Fibroblast of skin of right biceps (primary cell): ENCODE results near the gene CYP4F8.
"Not testable (repeated sequence)": the region's sequence is repeated elsewhere in the genome, so short reads cannot be mapped to it uniquely, and the experiment has no call there.

Source experiments
- DNase-seq: peaks from one replicate; pipeline ENCODE4 v3.0.0-alpha.2; 2013

CYP4F8 gene, protein sequence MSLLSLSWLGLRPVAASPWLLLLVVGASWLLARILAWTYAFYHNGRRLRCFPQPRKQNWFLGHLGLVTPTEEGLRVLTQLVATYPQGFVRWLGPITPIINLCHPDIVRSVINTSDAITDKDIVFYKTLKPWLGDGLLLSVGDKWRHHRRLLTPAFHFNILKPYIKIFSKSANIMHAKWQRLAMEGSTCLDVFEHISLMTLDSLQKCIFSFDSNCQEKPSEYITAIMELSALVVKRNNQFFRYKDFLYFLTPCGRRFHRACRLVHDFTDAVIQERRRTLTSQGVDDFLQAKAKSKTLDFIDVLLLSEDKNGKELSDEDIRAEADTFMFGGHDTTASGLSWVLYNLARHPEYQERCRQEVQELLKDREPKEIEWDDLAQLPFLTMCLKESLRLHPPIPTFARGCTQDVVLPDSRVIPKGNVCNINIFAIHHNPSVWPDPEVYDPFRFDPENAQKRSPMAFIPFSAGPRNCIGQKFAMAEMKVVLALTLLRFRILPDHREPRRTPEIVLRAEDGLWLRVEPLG

DNA sequence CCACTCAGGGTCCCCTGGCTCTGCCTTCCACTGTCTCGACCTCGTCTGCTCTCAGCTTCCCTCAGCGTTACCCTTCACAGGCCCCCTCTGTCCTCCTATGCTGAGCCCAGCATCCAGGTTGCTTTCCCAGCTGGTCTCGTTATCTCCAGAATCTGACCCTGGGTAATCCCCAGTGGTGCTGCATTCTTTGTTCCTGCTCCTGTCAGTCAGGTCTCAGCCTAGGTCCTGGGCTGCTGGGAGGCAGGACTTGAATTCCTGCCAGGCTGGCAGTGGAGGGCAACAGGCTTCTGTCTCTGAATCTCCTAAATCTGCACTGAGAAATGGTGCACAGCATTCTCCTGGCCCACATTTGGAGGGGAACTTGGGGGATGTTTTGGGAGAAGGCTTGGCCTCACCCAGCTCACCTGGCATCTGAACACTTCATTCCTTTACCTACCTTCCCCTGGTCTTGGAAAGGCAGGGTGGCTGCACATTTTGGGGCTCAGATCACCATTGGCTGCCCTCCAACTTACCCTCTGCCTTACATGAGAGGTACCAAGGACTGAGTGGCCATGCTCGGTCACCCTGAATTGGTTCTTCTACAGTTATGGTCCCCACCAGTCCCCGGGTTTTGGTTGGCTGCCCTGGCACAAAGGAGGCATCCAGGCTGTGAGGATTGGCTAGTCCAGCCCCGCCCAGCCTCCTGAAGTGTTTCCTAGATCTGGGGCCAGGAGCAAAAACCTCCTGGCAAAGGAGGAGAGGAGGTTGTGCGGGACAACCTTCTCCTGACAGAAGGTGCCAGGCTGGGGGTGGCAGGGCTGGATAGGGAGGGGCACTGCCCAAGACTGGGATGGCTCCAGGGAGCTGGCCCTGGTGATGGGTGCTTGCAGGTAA, at the start of gene CYP4F8:
CYP4F8 (plus strand) TSS at position 712 of the 873 bp plus-strand sequence. CDS start 399 bp downstream, outside the sequence.
- DNase-seq: no peak

GRCh38 chr19:15570420-15570819, 44.6 kb upstream of the CYP4F8 start:
- no peak for DNase-seq

DNA sequence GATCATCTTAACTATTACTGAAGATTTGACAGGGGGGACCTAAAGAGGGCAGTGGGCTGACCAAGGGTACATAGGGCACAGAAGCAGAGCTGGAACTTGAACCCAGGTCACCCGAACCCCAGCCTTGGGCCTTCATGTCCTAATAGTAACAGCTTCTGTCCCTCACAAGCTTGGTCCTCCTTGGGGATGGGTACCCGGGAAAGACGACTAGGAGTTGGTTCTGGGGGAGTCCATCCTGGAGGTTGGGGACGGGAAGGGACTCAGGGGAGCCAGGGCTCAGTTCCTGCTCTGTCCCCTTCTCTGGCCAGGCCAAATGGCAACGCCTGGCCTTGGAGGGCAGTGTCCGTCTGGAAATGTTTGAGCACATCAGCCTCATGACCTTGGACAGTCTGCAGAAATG, 39.6 kb upstream of the CYP4F8 start:
- no peak for DNase-seq

DNA sequence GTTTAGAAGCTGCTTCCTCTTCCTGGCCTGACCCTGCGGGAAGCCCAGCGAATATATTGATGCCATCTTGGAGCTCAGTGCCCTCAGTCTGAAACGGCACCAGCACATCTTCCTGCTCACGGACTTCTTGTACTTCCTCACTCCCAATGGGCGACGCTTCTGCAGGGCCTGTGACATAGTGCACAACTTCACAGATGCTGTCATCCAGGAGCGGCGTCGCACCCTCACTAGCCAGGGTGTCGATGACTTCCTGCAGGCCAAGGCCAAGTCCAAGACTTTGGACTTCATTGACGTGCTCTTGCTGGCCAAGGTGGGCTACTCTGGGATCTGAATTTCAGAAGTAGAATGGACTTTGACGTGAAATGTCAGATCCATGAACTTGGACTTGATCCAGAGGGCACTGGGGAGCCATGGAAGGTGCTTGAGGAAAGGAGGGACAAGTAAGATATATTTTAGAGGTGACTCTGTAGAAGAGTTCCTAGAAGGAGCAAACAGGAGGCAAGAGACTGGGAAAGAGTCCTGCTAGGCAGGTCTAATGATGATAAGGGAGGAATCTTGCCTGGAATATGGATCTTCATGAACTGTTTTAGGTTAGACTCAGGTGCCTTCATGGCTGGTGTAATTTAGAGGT, 38.4 kb upstream of the CYP4F8 start:
- DNase-seq: no peak

DNA sequence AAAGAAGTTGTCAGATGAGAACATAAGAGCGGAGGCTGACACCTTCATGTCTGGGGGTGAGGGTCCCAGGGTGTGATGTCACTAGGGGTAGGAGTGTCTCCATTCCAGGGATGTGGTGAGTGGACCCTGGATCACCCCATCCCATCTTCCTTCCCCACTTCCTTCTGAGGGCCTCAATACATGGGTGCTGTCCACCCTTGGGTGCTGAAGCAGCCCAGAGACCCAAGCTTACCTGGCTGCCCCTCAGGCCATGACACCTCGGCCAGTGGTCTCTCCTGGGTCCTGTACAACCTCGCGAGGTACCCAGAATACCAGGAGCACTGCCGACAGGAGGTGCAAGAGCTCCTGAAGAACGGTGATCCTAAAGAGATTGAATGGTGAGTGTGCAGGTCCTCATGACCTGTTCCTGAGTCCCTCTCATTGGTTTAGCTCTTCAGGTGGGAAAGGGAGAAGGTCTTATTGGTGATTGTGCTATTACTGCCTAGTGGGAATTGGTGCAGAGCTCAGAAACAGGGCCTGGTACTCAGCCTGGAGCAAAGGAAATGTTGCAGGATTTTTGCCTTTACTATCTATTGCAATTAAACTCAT, 37.7 kb upstream of the CYP4F8 start:
- no peak for DNase-seq

- no peak for DNase-seq
Observed at GRCh38 chr19:15583346-15583745, 31.7 kb upstream of the CYP4F8 start.

GRCh38 chr19:15584095-15584494, 30.9 kb upstream of the CYP4F8 start:
- DNase-seq: no peak

GRCh38 chr19:15584541-15585115, 30.4 kb upstream of the CYP4F8 start:
- DNase-seq: peak; percentile 55

GRCh38 chr19:15587663-15588062, 27.4 kb upstream of the CYP4F8 start:
- DNase-seq: no peak

DNA sequence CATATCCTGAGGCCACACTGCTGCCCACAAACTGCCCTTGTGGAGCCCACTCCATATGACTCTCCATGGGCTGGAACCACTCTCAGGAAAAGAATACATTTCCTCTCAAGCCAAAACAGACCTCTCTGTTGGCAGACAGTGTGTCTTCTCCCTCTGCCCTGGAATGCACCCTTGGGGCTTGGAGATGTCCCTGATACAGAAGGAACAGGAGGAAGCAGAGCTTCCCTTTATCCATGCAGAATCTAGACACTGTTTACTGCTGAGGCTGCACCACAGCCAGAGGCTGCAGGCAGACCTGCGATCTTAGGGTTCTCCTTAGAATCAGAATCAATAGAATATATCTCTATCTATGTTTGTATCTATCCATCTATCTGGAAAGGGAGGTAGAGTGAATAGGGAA, 26.8 kb upstream of the CYP4F8 start:
- no peak for DNase-seq

GRCh38 chr19:15589760-15590451, 25.1 kb upstream of the CYP4F8 start:
- DNase-seq: no peak

DNA sequence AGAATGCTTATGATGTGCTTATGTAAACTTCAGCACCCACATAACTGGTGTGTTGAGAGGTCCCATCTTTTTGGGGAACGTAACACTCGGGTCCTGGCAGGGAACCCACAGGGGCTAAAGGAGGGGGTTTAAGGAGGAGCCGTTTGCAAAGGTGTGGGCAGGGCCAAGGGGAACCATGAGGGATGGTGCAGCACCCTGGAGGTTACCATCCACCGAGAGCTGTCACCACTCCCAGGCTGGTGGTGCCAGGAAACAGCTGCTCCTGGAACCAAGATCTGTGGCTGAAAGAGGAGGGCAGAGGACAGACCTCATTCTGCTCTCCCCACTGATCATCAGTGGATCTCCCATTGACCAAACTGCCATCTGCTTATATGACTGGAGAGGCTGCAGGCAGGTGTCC, 23.2 kb upstream of the CYP4F8 start:
- DNase-seq: no peak

DNA sequence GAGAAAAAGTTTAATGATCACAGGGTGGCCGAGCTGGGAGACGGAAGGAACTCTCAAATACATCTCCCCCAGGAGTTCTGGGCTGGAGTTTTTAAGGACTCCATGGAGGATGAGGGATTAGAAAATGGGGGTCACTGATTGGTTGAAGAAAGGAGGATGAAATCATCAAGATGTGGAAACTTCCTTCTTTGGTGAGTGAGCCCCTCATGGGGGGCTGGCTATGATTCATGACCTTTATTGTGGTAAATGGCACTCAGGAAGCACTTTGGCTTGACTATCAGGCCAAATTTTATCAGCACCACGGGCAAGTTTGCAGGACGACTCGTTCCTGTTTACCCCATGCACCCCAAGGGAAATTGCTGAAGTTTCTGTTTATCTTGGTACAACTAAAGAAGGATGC, 22.5 kb upstream of the CYP4F8 start:
- DNase-seq: not testable (repeated sequence)

GRCh38 chr19:15593766-15594165, 21.3 kb upstream of the CYP4F8 start:
- not testable (repeated sequence) for DNase-seq

DNA sequence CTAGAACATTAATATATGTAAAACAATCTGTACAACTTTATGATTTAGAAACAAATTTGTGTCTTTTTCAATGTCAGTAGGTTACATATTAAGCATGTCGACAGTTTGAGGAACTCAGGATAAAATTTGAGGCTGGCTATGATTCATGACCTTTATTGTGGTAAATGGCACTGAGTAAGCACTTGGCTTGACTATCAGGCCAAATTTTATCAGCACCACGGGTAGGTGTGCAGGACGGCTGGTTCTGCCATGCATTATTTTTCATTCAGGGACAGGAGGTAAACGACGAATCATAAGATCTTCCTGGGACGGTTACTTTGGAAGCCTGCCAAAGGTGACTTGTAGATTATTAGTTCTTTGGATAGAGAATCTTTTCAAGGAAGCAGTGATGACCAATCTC, 19.9 kb upstream of the CYP4F8 start:
- no peak for DNase-seq

GRCh38 chr19:15607978-15608925, 6.8 kb upstream of the CYP4F8 start:
- DNase-seq: not testable (repeated sequence)

GRCh38 chr19:15609261-15609660, 5.8 kb upstream of the CYP4F8 start:
- no peak for DNase-seq

GRCh38 chr19:15612342-15612741, 2.7 kb upstream of the CYP4F8 start:
- no peak for DNase-seq

DNA sequence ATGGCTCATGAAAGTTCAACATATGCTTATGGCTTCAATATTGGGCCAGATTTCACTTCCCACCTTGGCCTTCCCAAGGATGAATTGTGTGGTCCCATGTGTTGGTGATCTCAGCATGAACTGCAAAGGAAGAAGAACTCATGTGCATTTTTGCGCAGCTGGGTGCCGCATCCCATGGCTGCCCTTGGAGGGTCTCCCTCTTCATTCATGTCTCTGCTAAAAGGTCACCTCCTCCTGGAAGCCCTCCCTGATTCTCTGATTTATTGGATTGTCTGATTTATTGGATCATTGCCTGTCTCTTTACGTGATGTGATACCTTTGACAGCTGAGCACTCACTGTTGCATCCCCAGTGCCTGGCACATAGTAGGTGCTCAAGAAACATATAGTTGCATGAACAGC, 1.7 kb upstream of the CYP4F8 start:
- DNase-seq: no peak

GRCh38 chr19:15615526-15615925, 508 bp downstream of the CYP4F8 start:
- no peak for DNase-seq

DNA sequence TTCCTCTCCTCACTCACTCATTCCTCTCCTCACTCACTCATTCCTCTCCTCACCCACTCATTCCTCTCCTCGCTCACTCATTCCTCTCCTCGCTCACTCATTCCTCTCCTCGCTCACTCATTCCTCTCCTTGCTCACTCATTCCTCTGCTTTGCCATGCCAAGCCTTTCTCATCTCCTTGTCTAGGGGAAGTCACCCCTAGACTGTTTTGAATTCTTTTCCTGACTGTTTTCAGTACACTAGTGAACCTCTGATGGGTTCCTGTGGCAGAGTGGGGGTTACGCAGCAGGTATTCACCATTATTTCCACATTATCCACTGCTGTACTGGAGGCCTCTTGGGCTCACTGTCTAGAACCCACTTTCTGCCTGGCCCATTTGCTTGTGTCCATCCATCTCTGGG, 1.2 kb downstream of the CYP4F8 start:
- no peak for DNase-seq
